Mesenchymal stem cell (in vitro differentiated cells and primary cell): ENCODE measurements around the gene LLCFC1.

ENCODE experiments used
- DNase-seq: peaks from one replicate; pipeline ENCODE4 v3.0.0-alpha.2; 2013
- H2AFZ ChIP-seq: one replicate; pipeline ENCODE4 v1.6.1; 2013; ENCODE audit warnings: low read depth, mild to moderate bottlenecking, control low read depth, inconsistent platforms, low read length, moderate library complexity
- H2AK5ac ChIP-seq: 2 replicates; pipeline ENCODE4 v1.6.1; 2013; ENCODE audit warnings: low read length, moderate library complexity, mild to moderate bottlenecking, inconsistent platforms; ENCODE audit not compliant: severe bottlenecking
- H2BK120ac ChIP-seq: one replicate; pipeline ENCODE4 v1.6.1; 2013; ENCODE audit warnings: low read depth, mild to moderate bottlenecking, inconsistent platforms, low read length, moderate library complexity
- H2BK12ac ChIP-seq, 2 experiments: one replicate each; pipeline ENCODE4 v1.6.1; 2013; ENCODE audit warnings: inconsistent platforms in 2 of 2, low read length in 2 of 2, mild to moderate bottlenecking in 2 of 2, moderate library complexity in 2 of 2, control low read depth in 1 of 2
- H2BK15ac ChIP-seq: one replicate; pipeline ENCODE4 v1.6.1; 2013; ENCODE audit warnings: mild to moderate bottlenecking, low read depth, inconsistent platforms; ENCODE audit not compliant: poor library complexity, severe bottlenecking
- H2BK5ac ChIP-seq: 2 replicates; pipeline ENCODE4 v1.6.1; 2013; ENCODE audit warnings: low read depth, mild to moderate bottlenecking, low read length, control low read depth, inconsistent platforms; ENCODE audit not compliant: poor library complexity, severe bottlenecking
- H3K14ac ChIP-seq, 2 experiments: one replicate each; pipeline ENCODE4 v1.6.1; 2013; ENCODE audit warnings: inconsistent platforms in 2 of 2, low read length in 2 of 2, control low read depth in 1 of 2, mild to moderate bottlenecking in 1 of 2, moderate library complexity in 1 of 2
- H3K18ac ChIP-seq, 2 experiments: one replicate each; pipeline ENCODE4 v1.6.1; 2013; ENCODE audit warnings: inconsistent platforms in 2 of 2, low read length in 2 of 2, control low read depth in 1 of 2, low read depth in 1 of 2, mild to moderate bottlenecking in 1 of 2
- H3K23ac ChIP-seq, 2 experiments: one replicate each; pipeline ENCODE4 v1.6.1; 2013; ENCODE audit warnings: inconsistent platforms in 2 of 2, low read length in 2 of 2, mild to moderate bottlenecking in 2 of 2, moderate library complexity in 2 of 2, control low read depth in 1 of 2
- H3K27ac ChIP-seq: 2 replicates; pipeline ENCODE4 v1.5.1; 2013; ENCODE audit warnings: mild to moderate bottlenecking, moderate library complexity, low read length, control low read depth, inconsistent platforms; ENCODE audit not compliant: poor library complexity, severe bottlenecking
- H3K27me3 ChIP-seq, 2 experiments: 2 replicates each; pipeline versions ENCODE4 v1.6.1 to v1.7.0; 2013; ENCODE audit warnings: low read length in 2 of 2, mild to moderate bottlenecking in 2 of 2, moderate library complexity in 2 of 2, control low read depth in 1 of 2, inconsistent platforms in 1 of 2; ENCODE audit not compliant: control insufficient read depth in 1 of 2, insufficient read depth in 1 of 2
- H3K36me3 ChIP-seq, 2 experiments: 2 replicates each; pipeline versions ENCODE4 v1.6.1 to v1.7.0; 2013; ENCODE audit warnings: low read length in 2 of 2, control low read depth in 1 of 2, inconsistent platforms in 1 of 2, low read depth in 1 of 2, mild to moderate bottlenecking in 1 of 2; ENCODE audit not compliant: insufficient read depth in 2 of 2, control insufficient read depth in 1 of 2
- H3K4ac ChIP-seq, 2 experiments: one replicate each; pipeline ENCODE4 v1.6.1; 2013; ENCODE audit warnings: inconsistent platforms in 2 of 2, low read length in 2 of 2, mild to moderate bottlenecking in 2 of 2, moderate library complexity in 2 of 2, control low read depth in 1 of 2, low read depth in 1 of 2
- H3K4me1 ChIP-seq: 2 replicates; pipeline ENCODE4 v1.6.1; 2013; ENCODE audit warnings: low read depth, low read length, control low read depth; ENCODE audit not compliant: control insufficient read depth, insufficient read depth
- H3K4me2 ChIP-seq: 2 replicates; pipeline ENCODE4 v1.6.1; 2013; ENCODE audit warnings: low read length, mild to moderate bottlenecking, inconsistent platforms; ENCODE audit not compliant: poor library complexity, severe bottlenecking
- H3K4me3 ChIP-seq, 2 experiments: 2 replicates each; pipeline versions ENCODE4 v1.5.1 to v1.7.0; 2013; ENCODE audit warnings: low read length in 2 of 2, mild to moderate bottlenecking in 2 of 2, control low read depth in 1 of 2, low read depth in 1 of 2; ENCODE audit not compliant: insufficient read depth in 1 of 2
- H3K79me1 ChIP-seq: replicated peaks from 2 replicates; pipeline ENCODE4 v1.6.1; 2013; ENCODE audit warnings: mild to moderate bottlenecking, control low read depth, low read length, inconsistent platforms; ENCODE audit not compliant: poor library complexity, severe bottlenecking
- H3K9ac ChIP-seq: 2 replicates; pipeline ENCODE4 v1.7.0; 2013; ENCODE audit warnings: mild to moderate bottlenecking, low read length, moderate library complexity
- H3K9me3 ChIP-seq: 2 replicates; pipeline ENCODE4 v1.7.0; 2013; ENCODE audit warnings: mild to moderate bottlenecking, low read length; ENCODE audit not compliant: control insufficient read depth
- H4K8ac ChIP-seq: one replicate; pipeline ENCODE4 v1.6.1; 2013; ENCODE audit warnings: inconsistent platforms, mild to moderate bottlenecking, low read length, moderate library complexity
- H4K91ac ChIP-seq: one replicate; pipeline ENCODE4 v1.6.1; 2013; ENCODE audit warnings: mild to moderate bottlenecking, low read length, inconsistent platforms
- WGBS: methylation state at CpG from one replicate; pipeline ENCODE4 v1.1.7; 2013; ENCODE audit warnings: mixed read lengths; 5-methylcytosine and 5-hydroxymethylcytosine counted together

The LLCFC1 gene

DNA sequence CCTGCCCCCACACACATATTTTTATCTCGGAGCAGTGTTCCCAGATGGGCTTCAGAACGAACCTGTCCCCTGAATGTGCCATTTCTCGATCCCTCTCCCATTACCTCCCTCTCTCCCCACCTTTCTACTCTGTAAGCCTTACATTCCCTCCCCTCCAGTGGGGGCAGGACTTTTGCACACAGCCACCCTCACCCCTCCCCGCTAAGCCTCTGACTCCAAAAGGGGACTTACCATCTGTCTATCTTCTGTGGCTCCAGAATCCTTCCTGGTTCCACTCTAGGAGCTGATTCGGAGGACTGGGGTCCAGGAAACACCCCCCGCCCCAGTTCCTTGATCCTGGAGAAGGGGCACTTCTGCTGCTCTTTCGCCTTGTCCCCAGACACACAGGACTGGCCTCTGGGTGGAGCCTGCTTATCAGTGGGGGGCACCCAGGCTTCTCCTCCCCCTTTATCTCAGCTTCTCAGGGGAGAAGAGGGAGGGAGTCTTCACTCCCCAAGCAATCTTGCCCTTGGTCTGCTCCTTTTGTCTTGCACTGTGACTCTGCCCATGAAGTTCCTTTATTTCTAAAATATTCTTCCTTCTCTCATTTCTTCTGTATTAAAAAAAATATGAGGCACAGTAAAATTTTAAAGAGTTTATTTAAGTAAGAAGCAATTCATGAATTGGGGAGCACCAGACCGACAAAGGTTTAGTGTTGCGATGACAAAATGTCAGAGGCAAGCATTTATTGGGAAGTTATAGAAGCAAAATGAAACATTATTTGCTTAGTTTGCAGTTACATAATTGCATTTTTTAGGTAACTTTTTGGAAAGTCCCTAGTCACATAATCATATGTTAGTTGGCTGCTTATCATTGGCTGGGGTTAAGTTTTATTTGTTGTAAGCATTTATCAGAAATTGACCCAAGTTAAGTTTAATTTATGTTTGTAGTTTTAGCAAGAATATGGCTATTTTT lies 23.0 kb downstream of the LLCFC1 start, which contains the start of gene KEL:
Gene KEL, minus strand, starts transcription at position 391 of the 954 bp plus-strand sequence. Its CDS starts 157 bp downstream, at position 234.
- Histone ChIP-seq H2BK5ac (no peak within 1 kb of the TSS), H2AK5ac (no peak within 1 kb of the TSS), H3K4ac (no peak within 1 kb of the TSS), H3K79me1 (no peaks in the 10 kb centered on the region), H3K27ac (no peak within 1 kb of the TSS), H3K14ac (no peak within 1 kb of the TSS), H3K9me3 (no peaks in the 10 kb centered on the region), H3K9ac (no peak within 1 kb of the TSS), H2BK15ac (no peak within 1 kb of the TSS), H2BK12ac (no peak within 1 kb of the TSS), H2AFZ (no peak within 1 kb of the TSS), H3K4me1 (peaks cover 2% of the 10 kb centered on the region), H3K18ac (no peak within 1 kb of the TSS), H4K91ac (no peak within 1 kb of the TSS), H3K27me3 (peaks cover 0 to 14% of the 10 kb centered on the region in 2 experiments), H3K4me2 (no peak within 1 kb of the TSS), H3K36me3 (no peaks in the 10 kb centered on the region), H4K8ac (no peak within 1 kb of the TSS), H3K4me3 (no peak within 1 kb of the TSS), H3K23ac (no peak within 1 kb of the TSS), H2BK120ac (no peak within 1 kb of the TSS)
- no peak for DNase-seq
- WGBS: 53% methylated on average over 8 of the region's 9 CpGs

GRCh38 chr7:142962991-142963390 lies 23.7 kb downstream of the LLCFC1 start:
- no peak overlapping the region for H3K9ac ChIP-seq
- H3K4ac ChIP-seq: no peak overlapping the region
- no peak for DNase-seq
- H2BK15ac ChIP-seq: no peak overlapping the region
- H2AFZ ChIP-seq: no peak overlapping the region
- H3K27me3 ChIP-seq: peaks cover 0 to 17% of the 10 kb centered on the region in 2 experiments
- peaks cover 2% of the 10 kb centered on the region for H3K4me1 ChIP-seq
- no peak overlapping the region for H4K8ac ChIP-seq
- no peak overlapping the region for H3K4me3 ChIP-seq
- no peak overlapping the region for H3K14ac ChIP-seq
- H3K36me3 ChIP-seq: no peaks in the 10 kb centered on the region
- no peak overlapping the region for H3K23ac ChIP-seq
- no peaks in the 10 kb centered on the region for H3K9me3 ChIP-seq
- no peak overlapping the region for H3K18ac ChIP-seq
- H3K79me1 ChIP-seq: no peaks in the 10 kb centered on the region
- no peak overlapping the region for H3K4me2 ChIP-seq
- no peak overlapping the region for H4K91ac ChIP-seq
- no peak overlapping the region for H3K27ac ChIP-seq
- H2BK5ac ChIP-seq: no peak overlapping the region
- 5% methylated on average over 1 of the region's 1 CpG for WGBS
- no peak overlapping the region for H2BK12ac ChIP-seq
- H2BK120ac ChIP-seq: no peak overlapping the region
- H2AK5ac ChIP-seq: no peak overlapping the region

GRCh38 chr7:142963993-142964392 lies 24.7 kb downstream of the LLCFC1 start:
- Histone ChIP-seq H3K27me3 (peaks cover 0 to 23% of the 10 kb centered on the region in 2 experiments), H2BK120ac (no peak overlapping the region), H3K18ac (no peak overlapping the region), H2AK5ac (no peak overlapping the region), H3K14ac (no peak overlapping the region), H2BK12ac (no peak overlapping the region), H2BK5ac (no peak overlapping the region), H2BK15ac (no peak overlapping the region), H3K9me3 (no peaks in the 10 kb centered on the region), H4K8ac (no peak overlapping the region), H3K4me2 (no peak overlapping the region), H3K36me3 (no peaks in the 10 kb centered on the region), H3K4me3 (no peak overlapping the region), H4K91ac (no peak overlapping the region), H3K4me1 (peaks cover 2% of the 10 kb centered on the region), H3K9ac (no peak overlapping the region), H3K27ac (no peak overlapping the region), H3K23ac (no peak overlapping the region), H3K4ac (no peak overlapping the region), H2AFZ (no peak overlapping the region), H3K79me1 (no peaks in the 10 kb centered on the region)
- WGBS: 85% methylated on average over 1 of the region's 2 CpGs
- no peak for DNase-seq

DNA sequence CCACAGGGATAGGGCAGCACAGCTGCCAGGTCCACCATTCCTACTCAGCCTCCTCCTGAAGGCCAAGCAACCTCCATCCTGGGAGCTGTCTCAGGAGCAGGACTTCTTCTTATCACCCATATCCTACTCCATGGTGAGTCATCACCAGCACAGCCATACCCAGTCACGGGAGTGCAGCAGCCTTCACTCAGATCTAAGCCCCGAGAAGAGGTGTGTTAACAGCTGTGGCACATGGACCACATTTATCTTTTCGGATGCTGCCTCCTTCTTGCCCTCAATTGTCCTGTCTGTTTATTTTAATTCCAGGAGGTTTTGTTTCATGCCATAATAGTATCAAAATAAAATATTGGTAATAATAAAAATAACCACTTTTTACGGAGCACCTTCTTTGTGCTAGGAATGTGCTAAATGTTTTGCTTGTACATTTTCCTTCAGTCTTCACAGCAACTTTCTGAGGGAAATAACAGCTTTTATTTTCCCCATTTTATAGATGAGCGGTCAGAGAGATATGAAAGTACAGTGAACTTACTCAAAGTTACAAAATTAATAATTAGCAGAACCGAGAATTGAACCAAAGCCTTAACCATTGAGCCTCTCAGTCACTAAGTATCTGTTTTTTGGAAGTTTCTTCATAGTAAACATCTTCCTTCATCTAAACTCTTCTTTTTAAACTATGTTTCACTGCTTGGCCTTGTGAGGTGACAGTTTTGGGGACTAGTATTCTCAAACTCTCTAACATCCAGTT lies 25.4 kb downstream of the LLCFC1 start:
- H3K27ac ChIP-seq: no peak overlapping the region
- no peaks in the 10 kb centered on the region for H3K9me3 ChIP-seq
- no peak overlapping the region for H3K9ac ChIP-seq
- H3K18ac ChIP-seq: no peak overlapping the region
- no peak overlapping the region for H3K4me3 ChIP-seq
- no peak overlapping the region for H3K23ac ChIP-seq
- no peak for DNase-seq
- no peak overlapping the region for H4K8ac ChIP-seq
- H2BK15ac ChIP-seq: no peak overlapping the region
- H2BK12ac ChIP-seq: no peak overlapping the region
- H3K4me2 ChIP-seq: no peak overlapping the region
- H3K36me3 ChIP-seq: no peaks in the 10 kb centered on the region
- H2BK120ac ChIP-seq: no peak overlapping the region
- no peak overlapping the region for H2AFZ ChIP-seq
- no peak overlapping the region for H3K14ac ChIP-seq
- no peak overlapping the region for H4K91ac ChIP-seq
- WGBS: 51% methylated on average over 3 of the region's 6 CpGs
- H2AK5ac ChIP-seq: no peak overlapping the region
- no peak overlapping the region for H2BK5ac ChIP-seq
- peaks cover 2% of the 10 kb centered on the region for H3K4me1 ChIP-seq
- no peak overlapping the region for H3K4ac ChIP-seq
- peaks cover 0 to 25% of the 10 kb centered on the region in 2 experiments for H3K27me3 ChIP-seq
- H3K79me1 ChIP-seq: no peaks in the 10 kb centered on the region
